Adrenal gland (tissue), 12 donors: Measurements from ENCODE around the gene NCLN. TPM values are rescaled to one million over a fixed set of nuclear protein-coding genes. Genes with fewer than 3 reads are reported as not detected.
A peak's percentile ranks its signal among the peaks of the same experiment; 100 is the strongest.

ENCODE experiments used
- DNase-seq, 7 donors: peaks; one replicate each; pipeline ENCODE4 v3.0.0-alpha.2; 2019 to 2020
- H3K27ac ChIP-seq, 5 donors: fragments of 200-600 bp; sonication (generic) in 4 of 5; 1 replicate in 3 of 5; 2 replicates in 2 of 5; pipeline versions ENCODE4 v1.5.1 to v1.8.0; 2016 to 2020; ENCODE audit warnings: mild to moderate bottlenecking in 1 of 5
- H3K27me3 ChIP-seq: fragments of 200-600 bp; 2 replicates; pipeline ENCODE4 v1.8.0; 2021
- H3K36me3 ChIP-seq, 2 donors: fragments of 200-600 bp; replicated peaks in 1 of 2; 1 replicate in 1 of 2; 2 replicates in 1 of 2; pipeline versions ENCODE4 v1.5.1 to v1.8.0; 2018 to 2022
- H3K4me1 ChIP-seq, 2 donors: fragments of 200-600 bp; replicated peaks in 1 of 2; 1 replicate in 1 of 2; 2 replicates in 1 of 2; pipeline versions ENCODE4 v1.5.1 to v1.8.0; 2018 to 2021
- H3K4me3 ChIP-seq, 4 donors: fragments of 200-600 bp; sonication (generic) in 3 of 4; one replicate each; pipeline ENCODE4 v1.5.1; 2016 to 2018
- H3K9me3 ChIP-seq, 3 donors: fragments of 200-600 bp; sonication (generic) in 1 of 3; replicated peaks in 1 of 3; 1 replicate in 2 of 3; 2 replicates in 1 of 3; pipeline versions ENCODE4 v1.5.1 to v1.8.0; 2016 to 2021
- CTCF ChIP-seq, 6 experiments: fragments of 450-650 bp in 4 of 6; fragments of 200-600 bp in 2 of 6; sonication (generic) in 1 of 6; IDR thresholded peaks; 1 replicate in 5 of 6; 2 replicates in 1 of 6; pipeline versions ENCODE4 v1.5.1 to v1.8.0; 2016 to 2021; ENCODE audit warnings: antibody characterized with exemption in 6 of 6, mild to moderate bottlenecking in 2 of 6, moderate library complexity in 1 of 6
- POLR2A ChIP-seq, 2 donors: fragments of 450-650 bp; IDR thresholded peaks; one replicate each; pipeline ENCODE4 v1.6.1; 2017; ENCODE audit warnings: antibody characterized with exemption in 2 of 2, mild to moderate bottlenecking in 2 of 2, moderate library complexity in 1 of 2
- WGBS, 4 donors: extraction: QIAGEN DNeasy Blood & Tissue Kit in 2 of 4; methylation state at CpG; one replicate each; pipeline versions ENCODE4 v1.1.5 to v1.1.7; 2013 to 2017; 5-methylcytosine and 5-hydroxymethylcytosine counted together
- intact Hi-C, 2 donors: fragments of 100-400 bp; cut with DNase I; formaldehyde crosslinking; loops; one replicate each; pipeline versions ENCODE4 v1.14.1 to v1.15.0; 2022 to 2023
- polyA plus RNA-seq, 3 donors: library from polyadenylated mRNA; stranded (reverse); fragments of 200-250 nt in 2 of 3; fragments of 350-450 nt in 1 of 3; fragmentation: Illumina TruSeq in 1 of 3; extraction: RNeasy Lipid Tissue Mini Kit (QIAGEN cat#74804) in 1 of 3; gene quantifications; one replicate each; pipeline ENCODE4 v1.2.3, GENCODE V29; 2013 to 2014
- total RNA-seq, 9 donors: library from RNA; depleted of rRNA in 4 of 9; stranded (reverse); fragments of >200 nt in 4 of 9; fragments of 120-200 nt in 1 of 9; fragmentation: NEBNext Ultra II Directional in 1 of 9; extraction: Animal tissue kit (Norgen Biotek cat#: 25700) in 1 of 9; gene quantifications; one replicate each; pipeline versions ENCODE4 v1.1.0 to v1.2.4, GENCODE V29; 2013 to 2023
- donor health status: healthy with polysubstance abuse.
- donor health status: Bipolar disorder and iron deficiency.
- donor health status: DM: yes; HTN: yes; CAD: no.
- donor health status: DM: no; HTN: no; CAD: no.
- donor health status: DM: no; HTN: no; CAD: no.
- donor health status: DM: yes; HTN: yes; CAD: no.

NCLN gene
- total and polyA plus RNA-seq, 12 donors, result 51.5 to 193 (median 94.0) TPM

GRCh38 chr19:3245050-3245449 lies 59.3 kb downstream of the NCLN start:
- Histone ChIP-seq H3K9me3 (no peaks in the 10 kb centered on the region), H3K27me3 (no peaks in the 10 kb centered on the region), H3K4me1 (no peaks in the 10 kb centered on the region), H3K4me3 (no peak overlapping the region), H3K36me3 (no peaks in the 10 kb centered on the region), H3K27ac (no peak overlapping the region)
- WGBS, 4 donors, result 71 to 87% (median 79%) methylated on average over 8 to 9 of the region's 9 CpGs
- no peak for DNase-seq
- intact Hi-C loops, result no loop called here
- TF ChIP-seq POLR2A (IDR thresholded peaks at IDR 0.05) (no peak), CTCF (IDR thresholded peaks at IDR 0.05) (no peak)

- intact Hi-C loops, result no loop called here
- H3K27ac ChIP-seq, result no peak overlapping the region
- H3K4me1 ChIP-seq, result no peaks in the 10 kb centered on the region
- H3K36me3 ChIP-seq, result no peaks in the 10 kb centered on the region
- no peak overlapping the region for H3K4me3 ChIP-seq
- H3K27me3 ChIP-seq, result no peaks in the 10 kb centered on the region
- no peaks in the 10 kb centered on the region for H3K9me3 ChIP-seq
- DNase-seq, result no peak
- WGBS, 4 donors, result 38 to 53% (median 45%) methylated on average over 14 of the region's 14 CpGs
- TF ChIP-seq POLR2A (IDR thresholded peaks at IDR 0.05) (no peak), CTCF (IDR thresholded peaks at IDR 0.05) (no peak)
Observed at GRCh38 chr19:3248728-3249326, 63.1 kb downstream of the NCLN start.

GRCh38 chr19:3249408-3249807 lies 63.7 kb downstream of the NCLN start:
- intact Hi-C loops, result no loop called here
- TF ChIP-seq CTCF (IDR thresholded peaks at IDR 0.05), result no peak
- no peak for TF ChIP-seq POLR2A (IDR thresholded peaks at IDR 0.05)
- DNase-seq, result no peak
- no peaks in the 10 kb centered on the region for H3K36me3 ChIP-seq
- H3K27ac ChIP-seq, result no peak overlapping the region
- H3K27me3 ChIP-seq, result no peaks in the 10 kb centered on the region
- H3K9me3 ChIP-seq, result no peaks in the 10 kb centered on the region
- no peaks in the 10 kb centered on the region for H3K4me1 ChIP-seq
- no peak overlapping the region for H3K4me3 ChIP-seq
- WGBS, 4 donors, result 76 to 84% (median 81%) methylated on average over 10 of the region's 10 CpGs

GRCh38 chr19:3250675-3251074 lies 64.9 kb downstream of the NCLN start:
- peak in 4 of 7 donors; percentile 28 to 55 (median 38) for DNase-seq

More at GRCh38 chr19:3250675-3251074, 64.9 kb downstream of the NCLN start:
- Histone ChIP-seq H3K27ac (no peak overlapping the region), H3K36me3 (no peaks in the 10 kb centered on the region), H3K27me3 (no peaks in the 10 kb centered on the region), H3K4me1 (no peaks in the 10 kb centered on the region), H3K9me3 (no peaks in the 10 kb centered on the region), H3K4me3 (no peak overlapping the region)
- TF ChIP-seq CTCF (IDR thresholded peaks at IDR 0.05), result peak; percentile 17 to 56 (median 42)
- no peak for TF ChIP-seq POLR2A (IDR thresholded peaks at IDR 0.05)
- 60 to 80% (median 64%) methylated on average over 2 to 7 of the region's 7 CpGs for WGBS, 4 donors
- intact Hi-C loops, result no loop called here
